NCI-H2029 treated with DMSO at 0.1 percent for 48 hours (cell line): ENCODE measurements around the gene CCL11.
"Not testable (repeated sequence)": the region's sequence is repeated elsewhere in the genome, so short reads cannot be mapped to it uniquely, and the experiment has no call there.

Experiments
- DNase-seq: peaks from one replicate; lab custom pipeline; 2025; lab: John Stamatoyannopoulos, UW

The CCL11 gene

GRCh38 chr17:34307110-34307509 is 21.6 kb downstream of the CCL11 start:
- no peak for DNase-seq

GRCh38 chr17:34308371-34308770 is 22.8 kb downstream of the CCL11 start:
- no peak for DNase-seq

- no peak for DNase-seq
Measured at GRCh38 chr17:34311291-34311690, 25.7 kb downstream of the CCL11 start.

- no peak for DNase-seq
Measured at GRCh38 chr17:34312080-34312479, 26.5 kb downstream of the CCL11 start.

- no peak for DNase-seq
Measured at GRCh38 chr17:34313164-34313563, 27.6 kb downstream of the CCL11 start.

GRCh38 chr17:34314279-34314678 is 28.7 kb downstream of the CCL11 start:
- DNase-seq: no peak

GRCh38 chr17:34318474-34318873 is 32.9 kb downstream of the CCL11 start:
- no peak for DNase-seq

GRCh38 chr17:34319039-34319483 is 33.5 kb downstream of the CCL11 start, which contains the start of gene CCL8:
CCL8 (plus strand) TSS chr17:34319435; CDS start chr17:34319502, 67 bp downstream.
- DNase-seq: no peak

GRCh38 chr17:34321964-34322363 is 36.4 kb downstream of the CCL11 start:
- no peak for DNase-seq

- not testable (repeated sequence) for DNase-seq
Measured at GRCh38 chr17:34327580-34327979, 42.0 kb downstream of the CCL11 start.

GRCh38 chr17:34337701-34338100 is 52.2 kb downstream of the CCL11 start:
- DNase-seq: no peak
